Left renal cortex interstitium (tissue), 4 donors: ENCODE measurements around the gene AFF3. TPM values are rescaled to one million over a fixed set of nuclear protein-coding genes. Genes with fewer than 3 reads are reported as not detected.

Experiments used
- polyA plus RNA-seq, 4 donors: library from polyadenylated mRNA; unstranded; fragments of 120-200 nt; gene quantifications; one replicate each; pipeline ENCODE4 v1.2.1, GENCODE V29; 2013; ENCODE audit not compliant: insufficient read length in 4 of 4

AFF3 gene
- polyA plus RNA-seq, 4 donors = 18.4 to 26.6 (median 24.0) TPM

Other genes starting within 250 kb of the AFF3 start
- 1 to 10 TPM; 2.3 to 4.9 (median 3.4) TPM for gene LONRF2, start 179.9 kb upstream of the AFF3 start, polyA plus RNA-seq